Endodermal cell (in vitro differentiated cells): ENCODE results near the gene WNK2. TPM values are rescaled to one million over a fixed set of nuclear protein-coding genes. Genes with fewer than 3 reads are reported as not detected.

ENCODE experiments used
- DNase-seq: peaks from one replicate; pipeline ENCODE4 v3.0.0-alpha.2; 2017
- H3K27ac ChIP-seq: 2 replicates; pipeline ENCODE4 v1.5.1; 2013; ENCODE audit warnings: mild to moderate bottlenecking, low read depth, low read length, moderate library complexity
- H3K27me3 ChIP-seq: 2 replicates; pipeline ENCODE4 v1.6.1; 2013; ENCODE audit warnings: mild to moderate bottlenecking, low read length, moderate library complexity; ENCODE audit not compliant: insufficient read depth, control insufficient read depth, poor library complexity, severe bottlenecking
- H3K36me3 ChIP-seq: 2 replicates; pipeline ENCODE4 v1.7.0; 2013; ENCODE audit warnings: mild to moderate bottlenecking, low read length, moderate library complexity; ENCODE audit not compliant: control insufficient read depth, insufficient read depth
- H3K4me1 ChIP-seq: one replicate; pipeline ENCODE4 v1.7.0; 2013; ENCODE audit warnings: low read length; ENCODE audit not compliant: control insufficient read depth, insufficient read depth
- H3K4me3 ChIP-seq: 2 replicates; pipeline ENCODE4 v1.5.1; 2013; ENCODE audit warnings: mild to moderate bottlenecking, low read length, moderate library complexity
- H3K9ac ChIP-seq: 2 replicates; pipeline ENCODE4 v1.6.1; 2013; ENCODE audit warnings: mild to moderate bottlenecking, low read length, moderate library complexity; ENCODE audit not compliant: poor library complexity, severe bottlenecking; ENCODE audit errors: extremely low read depth
- H3K9me3 ChIP-seq: 2 replicates; pipeline ENCODE4 v1.6.1; 2013; ENCODE audit warnings: mild to moderate bottlenecking, low read length, moderate library complexity; ENCODE audit not compliant: control insufficient read depth
- H3K27ac Mint-ChIP-seq: 2 replicates; pipeline ENCODE4 v1.8.0; 2020; ENCODE audit warnings: mixed read lengths
- H3K27me3 Mint-ChIP-seq: 2 replicates; pipeline ENCODE4 v1.8.0; 2021; ENCODE audit warnings: mild to moderate bottlenecking, mixed read lengths; ENCODE audit not compliant: insufficient read depth
- H3K36me3 Mint-ChIP-seq: 2 replicates; pipeline ENCODE4 v1.8.0; 2020; ENCODE audit warnings: low read depth, mixed read lengths
- H3K4me1 Mint-ChIP-seq: 2 replicates; pipeline ENCODE4 v1.8.0; 2020; ENCODE audit warnings: mixed read lengths
- H3K4me3 Mint-ChIP-seq: 2 replicates; pipeline ENCODE4 v1.8.0; 2020; ENCODE audit warnings: mild to moderate bottlenecking, moderate library complexity, mixed read lengths
- H3K9me3 Mint-ChIP-seq: 2 replicates; pipeline ENCODE4 v1.8.0; 2020; ENCODE audit warnings: mild to moderate bottlenecking, mixed read lengths
- CTCF ChIP-seq: fragments of 200-600 bp; sonication (generic); conservative IDR thresholded peaks from 2 replicates; pipeline ENCODE4 v1.5.0; 2021; ENCODE audit warnings: antibody characterized with exemption, mild to moderate bottlenecking
- WGBS, 2 experiments: methylation state at CpG; one replicate each; pipeline versions ENCODE4 v1.1.5 to v1.1.7; 2013; ENCODE audit warnings: missing lambda C conversion rate in 2 of 2, mixed read lengths in 1 of 2; ENCODE audit not compliant: insufficient coverage in 1 of 2, insufficient read length in 1 of 2; 5-methylcytosine and 5-hydroxymethylcytosine counted together
- total RNA-seq, 2 donors: library from RNA; stranded (reverse); fragmentation: NEBNext Ultra II Directional in 1 of 2; extraction: Animal tissue kit (Norgen Biotek cat#: 25700) in 1 of 2; gene quantifications; 2 replicates in 1 of 2; 3 replicates in 1 of 2; pipeline ENCODE4 v1.2.1, GENCODE V29; 2021

The WNK2 gene
- total RNA-seq, 2 donors from 2014 or later = 46.1 to 48.8 TPM

- H3K4me3 ChIP-seq = no peak overlapping the region
- Mint-ChIP-seq H3K4me3 (no peak overlapping the region), H3K4me1 (peaks cover 8% of the 10 kb centered on the region), H3K9me3 (no peaks in the 10 kb centered on the region), H3K27me3 (no peaks in the 10 kb centered on the region), H3K27ac (no peak overlapping the region), H3K36me3 (no peaks in the 10 kb centered on the region)
- H3K9me3 ChIP-seq = no peaks in the 10 kb centered on the region
- no peaks in the 10 kb centered on the region for H3K4me1 ChIP-seq
- no peak overlapping the region for H3K27ac ChIP-seq
- 90 to 91% methylated on average over 10 to 12 of the region's 12 CpGs for WGBS, 2 experiments
- no peak overlapping the region for H3K9ac ChIP-seq
- no peaks in the 10 kb centered on the region for H3K36me3 ChIP-seq
- no peak for TF ChIP-seq CTCF
- no peaks in the 10 kb centered on the region for H3K27me3 ChIP-seq
- no peak for DNase-seq
These were observed 10.4 kb upstream of the WNK2 start for GRCh38 chr9:93173365-93174051.

GRCh38 chr9:93174976-93175375 is 9.0 kb upstream of the WNK2 start:
- Histone ChIP-seq H3K4me1 (no peaks in the 10 kb centered on the region), H3K27ac (no peak overlapping the region), H3K36me3 (no peaks in the 10 kb centered on the region), H3K9ac (no peak overlapping the region), H3K9me3 (no peaks in the 10 kb centered on the region), H3K27me3 (no peaks in the 10 kb centered on the region), H3K4me3 (no peak overlapping the region)
- Mint-ChIP-seq H3K9me3 (no peaks in the 10 kb centered on the region), H3K4me3 (no peak overlapping the region), H3K27ac (no peak overlapping the region), H3K36me3 (no peaks in the 10 kb centered on the region), H3K4me1 (peaks cover 8% of the 10 kb centered on the region), H3K27me3 (no peaks in the 10 kb centered on the region)
- TF ChIP-seq CTCF = no peak
- 89 to 93% methylated on average over 3 of the region's 3 CpGs for WGBS, 2 experiments
- DNase-seq = no peak

- no peaks in the 10 kb centered on the region for H3K36me3 Mint-ChIP-seq
- Histone ChIP-seq H3K9me3 (no peaks in the 10 kb centered on the region), H3K9ac (no peak overlapping the region), H3K27me3 (peaks cover 14% of the 10 kb centered on the region), H3K4me1 (no peaks in the 10 kb centered on the region), H3K36me3 (no peaks in the 10 kb centered on the region), H3K4me3 (no peak overlapping the region), H3K27ac (no peak overlapping the region)
- H3K4me1 Mint-ChIP-seq = peaks cover 4% of the 10 kb centered on the region
- no peak overlapping the region for H3K4me3 Mint-ChIP-seq
- no peak for TF ChIP-seq CTCF
- 81 to 89% methylated on average over 3 to 5 of the region's 6 CpGs for WGBS, 2 experiments
- peaks cover 21% of the 10 kb centered on the region for H3K27me3 Mint-ChIP-seq
- DNase-seq = no peak
- H3K27ac Mint-ChIP-seq = no peak overlapping the region
- no peaks in the 10 kb centered on the region for H3K9me3 Mint-ChIP-seq
These were observed 6.3 kb upstream of the WNK2 start for GRCh38 chr9:93177676-93178075.
